HL-60/S4 treated with phorbol 12-myristate 13-acetate at 8.2 ng/mL for 4 days and 3 days (cell line): ENCODE data around the gene HEATR5B.
"Not testable (repeated sequence)": the region's sequence is repeated elsewhere in the genome, so short reads cannot be mapped to it uniquely, and the experiment has no call there.

ENCODE experiments used
- in situ Hi-C: fragments of 300-500 bp; cut with MboI; formaldehyde crosslinking; loops from 2 replicates; pipeline ENCODE4 v1.15.0; 2022; ENCODE audit warnings: low sequenced_read_pairs

The HEATR5B gene

DNA sequence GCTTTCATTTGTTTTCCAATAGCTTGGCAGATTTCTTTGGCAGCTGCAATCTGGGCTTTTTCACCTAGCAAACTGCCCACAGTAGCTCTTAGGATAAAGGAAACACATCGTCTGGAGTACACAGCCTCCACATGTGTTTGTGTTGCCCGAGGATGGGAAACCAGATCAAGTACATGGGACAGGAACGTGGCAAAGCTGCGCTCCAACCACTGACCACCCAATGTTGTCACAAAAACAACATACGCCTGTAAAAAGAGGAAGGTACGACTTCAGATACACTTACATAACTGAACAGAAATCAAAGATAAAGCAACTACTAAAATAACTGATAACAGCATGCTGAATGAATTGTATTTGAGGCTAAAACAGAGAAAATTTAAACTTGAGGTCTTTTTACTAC, 15.5 kb downstream of the HEATR5B start:
- in situ Hi-C loops = no loop called here

GRCh38 chr2:37061776-37062175, 22.4 kb downstream of the HEATR5B start:
- in situ Hi-C loops = no loop called here

DNA sequence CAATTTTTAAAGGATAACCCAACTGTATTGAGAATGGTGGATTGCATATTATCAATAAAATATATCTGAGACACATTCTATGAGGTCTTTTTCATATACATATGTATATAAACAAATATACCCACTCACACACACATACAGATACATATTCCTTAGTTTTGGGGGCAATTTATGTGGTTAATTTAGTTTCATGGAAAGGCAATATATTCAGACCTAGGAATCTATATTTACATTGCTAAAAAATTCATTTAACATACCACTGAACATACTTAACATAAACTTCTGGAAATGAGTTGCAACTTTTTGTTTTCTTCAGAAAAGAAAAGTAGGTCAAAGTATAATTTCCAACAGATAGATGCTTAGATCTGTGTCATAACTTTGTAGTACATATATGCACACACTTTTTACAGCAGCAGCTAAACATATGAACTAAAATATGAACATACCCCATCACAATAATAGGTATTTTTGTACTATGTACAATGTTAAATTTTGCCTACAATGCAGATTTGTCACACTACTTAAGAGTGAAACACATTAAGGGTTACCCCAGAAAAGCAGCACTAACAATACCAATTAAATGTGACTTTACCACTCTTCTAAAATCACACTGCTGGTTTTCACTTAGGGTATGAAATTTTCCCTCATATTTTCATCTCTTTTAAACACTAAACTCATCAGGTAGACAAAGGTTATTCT, 23.0 kb downstream of the HEATR5B start:
- in situ Hi-C loops = no loop called here

DNA sequence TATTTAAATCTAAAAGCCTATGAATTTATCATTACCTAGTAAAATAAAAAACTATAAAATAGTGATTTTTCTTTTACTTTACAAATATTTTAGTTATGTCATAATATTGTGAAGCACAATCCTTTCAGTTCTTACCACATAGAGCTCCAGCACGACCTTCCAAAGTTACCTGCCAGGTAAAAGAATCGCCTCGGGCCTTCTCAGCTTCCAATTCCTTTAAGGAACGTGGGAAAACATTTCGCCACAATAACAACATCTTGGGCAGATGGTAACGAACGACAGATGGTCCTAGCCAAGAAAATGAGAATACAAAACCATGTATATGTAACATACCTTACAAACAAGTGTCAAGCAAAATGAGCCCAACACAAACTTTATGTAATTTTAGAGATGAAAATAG, 23.7 kb downstream of the HEATR5B start:
- in situ Hi-C loops = no loop called here

DNA sequence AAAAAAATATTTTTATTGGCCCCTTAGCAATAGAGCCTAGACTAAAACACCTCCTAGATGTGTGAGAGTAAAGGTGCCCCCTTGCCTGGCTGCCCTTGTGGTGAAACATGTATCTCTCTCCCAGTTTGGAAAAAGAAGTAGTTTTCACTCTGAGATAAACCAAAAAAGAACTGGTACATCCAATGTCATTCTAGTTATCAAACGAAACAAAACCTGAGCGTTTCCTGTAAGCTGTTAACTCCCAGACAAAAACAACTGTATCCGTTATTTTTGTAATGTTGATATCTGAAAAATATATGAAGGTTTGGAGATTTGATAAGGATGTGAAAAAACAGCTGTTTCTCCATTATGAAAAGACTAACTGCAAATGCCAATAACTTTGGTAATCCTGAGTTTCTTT, 24.3 kb downstream of the HEATR5B start:
- in situ Hi-C loops = no loop called here

GRCh38 chr2:37052600-37053332, 31.4 kb downstream of the HEATR5B start:
- in situ Hi-C loops = no loop called here

GRCh38 chr2:37039580-37039979, 44.6 kb downstream of the HEATR5B start:
- in situ Hi-C loops = no loop called here

GRCh38 chr2:37037771-37038170, 46.4 kb downstream of the HEATR5B start:
- in situ Hi-C loops = no loop called here

- in situ Hi-C loops = no loop called here
Measured at GRCh38 chr2:37029758-37030157, 54.4 kb downstream of the HEATR5B start.

DNA sequence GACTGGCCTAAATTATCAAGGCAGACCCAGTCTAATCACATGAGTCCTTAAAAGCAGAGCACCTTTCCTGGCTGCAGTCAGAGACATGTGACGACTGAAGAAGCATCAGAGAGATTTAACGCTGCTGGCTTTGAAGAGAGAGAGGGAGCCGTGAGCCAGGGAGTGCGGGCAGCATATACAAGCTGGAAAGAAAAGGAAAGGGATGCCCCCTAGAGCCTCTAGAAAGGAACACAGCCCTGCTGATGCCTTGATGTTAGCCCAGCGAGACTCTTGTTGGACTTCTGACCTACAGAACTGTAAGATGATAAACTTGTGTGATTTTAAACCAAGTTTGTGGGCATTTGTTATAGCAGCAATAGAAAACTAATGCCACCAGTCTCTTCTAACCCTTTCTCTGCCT, 58.1 kb downstream of the HEATR5B start:
- in situ Hi-C loops = no loop called here

- in situ Hi-C loops = no loop called here
Measured at GRCh38 chr2:37020887-37021796, 63.0 kb downstream of the HEATR5B start.

DNA sequence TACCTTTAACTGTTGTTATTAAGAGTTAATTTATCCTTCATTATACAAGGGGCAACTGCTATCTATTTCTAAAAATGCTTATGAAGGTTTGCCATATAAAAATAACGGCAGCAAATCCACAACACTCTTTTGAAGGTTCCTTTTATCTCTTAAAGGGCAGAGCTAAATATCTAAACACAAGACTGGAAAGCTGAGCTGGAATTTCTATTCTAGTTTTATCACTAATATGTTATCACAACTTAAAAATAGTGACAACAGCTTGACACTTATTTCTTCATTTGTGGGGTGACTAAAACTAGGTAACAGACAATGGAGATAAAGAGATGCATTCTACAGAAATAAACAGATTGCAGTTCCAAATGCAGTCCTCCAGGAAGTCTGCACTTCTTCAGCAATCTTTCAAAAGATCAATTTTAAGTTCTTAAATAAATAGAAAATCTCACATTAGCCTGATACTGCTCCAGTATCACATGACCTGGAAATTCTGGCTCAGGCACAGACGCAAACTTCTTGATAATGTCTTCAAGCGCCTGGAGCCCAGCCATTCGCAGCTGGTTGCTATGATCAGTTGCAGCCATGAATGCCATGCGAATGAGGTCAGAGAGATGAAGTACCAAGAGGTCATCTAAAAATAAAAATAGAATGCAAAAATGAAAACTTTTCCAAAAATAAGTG, 63.8 kb downstream of the HEATR5B start:
- in situ Hi-C loops = no loop called here

- in situ Hi-C loops = no loop called here
Measured at GRCh38 chr2:37013315-37013641, 70.9 kb downstream of the HEATR5B start.

DNA sequence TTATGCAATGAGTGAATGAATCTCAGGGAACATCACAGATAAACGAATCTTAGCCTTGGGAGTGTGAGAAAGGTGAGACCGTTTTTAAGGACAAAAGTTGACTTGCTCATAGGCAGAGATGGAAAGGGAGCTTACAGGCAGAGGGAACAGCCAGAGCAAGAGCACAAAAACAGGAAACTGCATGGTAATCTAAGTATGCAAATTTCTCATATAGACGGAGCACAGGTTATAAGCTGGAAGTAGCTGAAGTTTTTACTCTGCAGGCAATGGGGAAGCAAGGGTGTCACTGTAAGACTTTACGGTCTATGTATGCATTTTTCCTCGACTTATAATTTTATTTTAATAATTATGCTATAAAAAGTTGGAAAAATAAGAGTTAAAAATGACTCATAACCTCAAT, 73.0 kb downstream of the HEATR5B start:
- in situ Hi-C loops = no loop called here

GRCh38 chr2:37005118-37005868, 78.9 kb downstream of the HEATR5B start:
- in situ Hi-C loops = no loop called here

GRCh38 chr2:37000988-37001556, 83.1 kb downstream of the HEATR5B start:
- in situ Hi-C loops = no loop called here

DNA sequence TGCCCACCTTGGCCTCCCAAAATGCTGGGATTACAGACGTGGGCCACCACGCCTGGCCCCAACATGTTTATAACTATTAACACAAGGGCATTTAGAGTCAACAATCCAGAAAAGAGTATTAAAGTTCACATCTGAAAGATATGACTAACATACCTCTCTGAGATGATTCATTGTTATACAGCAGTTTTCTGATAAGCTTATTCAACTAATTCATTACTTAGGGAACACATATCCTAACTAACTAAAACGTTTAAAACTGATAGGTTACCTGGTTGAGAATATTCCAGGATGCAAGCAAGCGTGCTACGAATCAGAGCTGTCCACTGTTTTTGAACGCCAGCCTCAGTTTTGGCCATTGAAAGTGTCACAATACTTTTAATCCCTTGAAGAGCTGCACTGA, 83.9 kb downstream of the HEATR5B start:
- in situ Hi-C loops = no loop called here

DNA sequence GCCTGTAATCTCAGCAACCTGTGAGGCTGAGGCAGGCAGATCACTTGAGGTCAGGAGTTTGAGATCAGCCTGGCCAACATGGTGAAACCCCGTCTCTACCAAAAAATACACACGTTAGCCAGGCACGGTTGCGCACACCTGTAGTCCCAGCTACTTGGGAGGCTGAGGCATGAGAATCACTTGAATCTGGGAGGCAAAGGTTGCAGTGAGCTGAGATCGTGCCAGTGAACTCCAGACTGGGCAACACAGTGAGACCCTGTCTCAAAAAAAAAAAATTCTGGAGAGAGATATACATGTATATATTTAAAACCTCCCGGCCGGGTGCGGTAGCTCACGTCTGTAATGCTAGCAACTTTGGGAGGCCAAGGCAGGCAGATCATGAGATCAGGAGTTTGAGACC, 84.8 kb downstream of the HEATR5B start:
- in situ Hi-C loops = not testable (repeated sequence)

GRCh38 chr2:36993841-36994620, 90.1 kb downstream of the HEATR5B start:
- in situ Hi-C loops = no loop called here
